Tibial artery (tissue), 4 donors: ENCODE data around the gene SPEM1.

Experiments
- DNase-seq, 2 donors: peaks; one replicate each; pipeline ENCODE4 v3.0.0-alpha.2; 2019
- H3K27ac ChIP-seq, 2 donors: fragments of 200-600 bp; sonication (generic) in 1 of 2; 1 replicate in 1 of 2; 2 replicates in 1 of 2; pipeline ENCODE4 v1.5.1; 2018 to 2019; ENCODE audit warnings: mild to moderate bottlenecking in 1 of 2
- H3K27me3 ChIP-seq, 2 donors: fragments of 200-600 bp; sonication (generic) in 1 of 2; one replicate each; pipeline versions ENCODE4 v1.5.1 to v1.6.0; 2016 to 2019
- H3K36me3 ChIP-seq, 3 donors: fragments of 200-600 bp; sonication (generic) in 2 of 3; one replicate each; pipeline ENCODE4 v1.5.1; 2016 to 2019; ENCODE audit warnings: mild to moderate bottlenecking in 2 of 3
- H3K4me1 ChIP-seq, 4 donors: fragments of 200-600 bp; sonication (generic) in 2 of 4; 1 replicate in 3 of 4; 2 replicates in 1 of 4; pipeline ENCODE4 v1.5.1; 2016 to 2019
- H3K4me3 ChIP-seq, 2 donors: fragments of 200-600 bp; sonication (generic) in 1 of 2; 1 replicate in 1 of 2; 2 replicates in 1 of 2; pipeline ENCODE4 v1.5.1; 2018 to 2019; ENCODE audit warnings: mild to moderate bottlenecking in 2 of 2
- H3K9me3 ChIP-seq, 3 donors: fragments of 200-600 bp; sonication (generic) in 1 of 3; one replicate each; pipeline ENCODE4 v1.5.1; 2016 to 2019
- intact Hi-C: fragments of 100-400 bp; cut with DNase I; formaldehyde crosslinking; loops from one replicate; pipeline ENCODE4 v1.15.0; 2023; ENCODE audit warnings: low total_unique reads
- TF ChIP-seq, protein P1 (sequence below), 2 experiments: fragments of 200-600 bp in 1 of 2; fragments of 450-650 bp in 1 of 2; IDR thresholded peaks; one replicate each; pipeline ENCODE4 v1.5.1; 2017 to 2019; ENCODE audit warnings: antibody characterized with exemption in 2 of 2, mild to moderate bottlenecking in 1 of 2, moderate library complexity in 1 of 2

The SPEM1 gene

DNA sequence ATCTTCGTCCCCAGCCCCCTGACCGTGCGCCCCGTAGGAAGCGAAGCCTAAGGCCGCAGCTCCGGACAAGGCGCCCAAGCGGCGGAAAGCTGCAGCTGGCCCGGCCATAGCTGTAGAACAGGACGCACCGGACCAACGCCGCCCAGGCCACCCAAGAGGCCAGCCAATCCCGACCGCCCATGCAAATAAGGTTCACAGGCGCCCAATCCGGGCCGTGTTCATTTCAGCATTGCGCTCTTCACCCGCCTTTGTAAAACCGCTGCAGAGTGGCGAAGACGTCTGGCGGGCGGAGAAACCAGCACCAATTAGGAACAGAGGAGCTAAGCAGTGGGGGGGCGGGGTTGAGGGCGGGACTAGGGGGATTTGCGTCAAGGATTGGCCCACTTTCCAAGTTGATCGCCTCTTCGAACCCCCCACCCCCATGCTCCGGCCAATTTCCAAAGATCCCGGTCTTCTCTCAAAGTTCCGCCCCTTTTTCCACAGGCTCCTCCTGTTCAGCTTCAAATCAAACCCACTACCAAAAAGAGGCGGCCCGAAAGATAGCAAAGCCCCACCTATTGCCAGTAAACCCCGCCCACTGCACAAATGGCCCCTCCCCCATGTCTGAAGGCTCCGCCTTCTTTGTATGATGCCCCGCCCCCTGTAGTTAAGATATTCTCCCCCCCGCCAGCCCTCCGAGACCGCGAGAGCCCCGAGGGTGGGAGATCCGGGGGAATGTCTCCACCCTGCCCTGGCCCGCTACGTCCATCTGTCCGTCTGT is 16.0 kb upstream of the SPEM1 start, which contains the start of gene TMEM256:
TMEM256 (minus strand) TSS at position 121 of the 760 bp plus-strand sequence; CDS start at position 108, 13 bp downstream.
- intact Hi-C loops = no loop called here
- H3K27me3 ChIP-seq = no peaks in the 10 kb centered on the region
- H3K4me3 ChIP-seq = peak within 1 kb of the TSS; percentile 61 to 74
- H3K4me1 ChIP-seq = peaks cover 0 to 33% (median 24%) of the 10 kb centered on the region in 4 donors
- no peaks in the 10 kb centered on the region for H3K9me3 ChIP-seq
- peak within 1 kb of the TSS; percentile 90 for H3K27ac ChIP-seq
- peak; percentile 99 to 100 for DNase-seq
- TF ChIP-seq, protein P1, sequence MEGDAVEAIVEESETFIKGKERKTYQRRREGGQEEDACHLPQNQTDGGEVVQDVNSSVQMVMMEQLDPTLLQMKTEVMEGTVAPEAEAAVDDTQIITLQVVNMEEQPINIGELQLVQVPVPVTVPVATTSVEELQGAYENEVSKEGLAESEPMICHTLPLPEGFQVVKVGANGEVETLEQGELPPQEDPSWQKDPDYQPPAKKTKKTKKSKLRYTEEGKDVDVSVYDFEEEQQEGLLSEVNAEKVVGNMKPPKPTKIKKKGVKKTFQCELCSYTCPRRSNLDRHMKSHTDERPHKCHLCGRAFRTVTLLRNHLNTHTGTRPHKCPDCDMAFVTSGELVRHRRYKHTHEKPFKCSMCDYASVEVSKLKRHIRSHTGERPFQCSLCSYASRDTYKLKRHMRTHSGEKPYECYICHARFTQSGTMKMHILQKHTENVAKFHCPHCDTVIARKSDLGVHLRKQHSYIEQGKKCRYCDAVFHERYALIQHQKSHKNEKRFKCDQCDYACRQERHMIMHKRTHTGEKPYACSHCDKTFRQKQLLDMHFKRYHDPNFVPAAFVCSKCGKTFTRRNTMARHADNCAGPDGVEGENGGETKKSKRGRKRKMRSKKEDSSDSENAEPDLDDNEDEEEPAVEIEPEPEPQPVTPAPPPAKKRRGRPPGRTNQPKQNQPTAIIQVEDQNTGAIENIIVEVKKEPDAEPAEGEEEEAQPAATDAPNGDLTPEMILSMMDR (IDR thresholded peaks at IDR 0.05) = peak in 1 of 2 experiments; percentile 34
- H3K36me3 ChIP-seq = peaks cover under 1 to 11% (median 2%) of the 10 kb centered on the region in 3 donors

DNA sequence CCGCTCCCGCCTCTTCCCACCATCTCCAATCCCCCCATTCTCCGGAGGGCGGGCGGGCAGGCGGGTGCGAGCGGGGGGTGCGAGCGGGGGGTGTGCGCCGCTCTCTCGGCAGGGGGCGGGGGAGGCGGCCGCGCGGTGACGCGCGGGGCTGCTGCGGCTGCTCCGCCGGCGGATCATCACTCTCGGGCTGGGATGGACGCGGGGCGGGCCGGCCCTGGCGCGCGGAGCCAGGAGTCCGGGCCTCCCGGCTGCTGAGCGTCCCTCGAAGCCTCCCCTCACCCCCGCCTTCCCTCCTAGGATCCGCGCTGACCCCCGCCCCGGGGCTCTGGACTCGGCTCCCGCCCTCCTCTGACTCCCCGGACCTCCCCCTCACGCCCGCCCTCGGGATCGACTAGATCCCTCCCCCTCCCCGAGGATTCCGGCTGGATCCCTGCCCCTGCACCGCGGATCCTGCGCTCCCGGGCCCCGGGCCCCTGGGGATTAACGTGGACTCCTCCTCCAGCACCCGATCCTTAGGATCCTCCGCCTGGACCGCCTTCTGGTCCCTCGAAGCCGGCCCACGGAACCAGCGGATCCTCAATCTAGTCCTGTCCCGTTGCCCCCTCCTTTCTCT is 15.3 kb upstream of the SPEM1 start:
- peak overlapping the region; percentile 88 to 90 for H3K27ac ChIP-seq
- intact Hi-C loops = no loop called here
- DNase-seq = peak in 1 of 2 donors; percentile 84
- TF ChIP-seq, protein P1 (IDR thresholded peaks at IDR 0.05) = no peak
- peaks cover 4 to 18% (median 9%) of the 10 kb centered on the region in 3 donors for H3K36me3 ChIP-seq
- peak overlapping the region; percentile 61 to 74 for H3K4me3 ChIP-seq
- no peaks in the 10 kb centered on the region for H3K9me3 ChIP-seq
- peaks cover 0 to 33% (median 24%) of the 10 kb centered on the region in 4 donors for H3K4me1 ChIP-seq
- no peaks in the 10 kb centered on the region for H3K27me3 ChIP-seq

DNA sequence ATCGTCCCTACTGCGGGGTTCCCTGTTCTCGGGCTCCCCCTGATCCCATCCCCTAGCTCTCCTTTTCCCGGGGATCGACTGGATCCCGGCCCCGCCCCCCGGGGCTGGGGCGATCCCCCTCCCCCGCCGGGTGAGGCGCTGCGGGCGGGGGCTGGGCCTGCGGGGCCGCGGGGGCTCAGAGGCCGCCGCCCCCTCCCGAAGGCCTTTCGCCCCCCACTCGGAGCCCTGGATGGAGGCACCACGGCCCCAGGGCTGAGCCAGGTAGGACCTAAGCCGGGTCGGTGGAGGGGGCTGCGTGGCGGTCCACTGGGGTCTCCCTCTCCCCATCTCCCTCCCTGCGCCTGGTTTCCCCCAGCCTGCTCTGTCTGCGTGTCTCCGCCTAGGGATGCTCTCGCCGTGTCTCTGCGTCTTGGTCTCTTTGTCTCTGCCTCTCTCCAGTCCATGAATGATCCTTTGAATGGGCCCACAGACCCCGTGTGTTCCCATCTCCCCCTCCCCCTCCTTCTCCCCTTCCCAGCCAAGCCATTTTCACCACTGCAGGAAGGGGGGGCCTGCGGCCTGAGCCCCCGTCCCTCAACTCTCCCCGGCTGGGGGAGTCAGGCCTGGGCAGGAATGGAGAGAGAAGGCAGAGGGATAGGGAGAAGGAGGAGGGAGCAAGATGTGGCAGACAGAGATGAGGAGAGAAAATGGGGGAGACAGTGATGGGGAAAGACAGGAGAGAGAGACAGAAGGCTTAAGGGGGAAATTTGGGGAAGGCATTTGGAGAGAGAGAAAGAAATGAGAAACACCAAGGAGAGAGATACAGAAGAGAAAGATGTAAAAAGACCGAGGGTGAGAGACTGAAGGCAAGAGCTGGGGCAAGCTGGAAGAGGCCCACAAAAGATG is 14.5 kb upstream of the SPEM1 start:
- Histone ChIP-seq H3K27ac (peak overlapping the region; percentile 88 to 90), H3K9me3 (no peaks in the 10 kb centered on the region), H3K4me1 (peaks cover 0 to 33% (median 24%) of the 10 kb centered on the region in 4 donors), H3K36me3 (peaks cover 10 to 25% (median 10%) of the 10 kb centered on the region in 3 donors), H3K27me3 (no peaks in the 10 kb centered on the region), H3K4me3 (peak overlapping the region; percentile 61 to 74)
- intact Hi-C loops = no loop called here
- TF ChIP-seq, protein P1 (IDR thresholded peaks at IDR 0.05) = no peak
- DNase-seq = no peak

DNA sequence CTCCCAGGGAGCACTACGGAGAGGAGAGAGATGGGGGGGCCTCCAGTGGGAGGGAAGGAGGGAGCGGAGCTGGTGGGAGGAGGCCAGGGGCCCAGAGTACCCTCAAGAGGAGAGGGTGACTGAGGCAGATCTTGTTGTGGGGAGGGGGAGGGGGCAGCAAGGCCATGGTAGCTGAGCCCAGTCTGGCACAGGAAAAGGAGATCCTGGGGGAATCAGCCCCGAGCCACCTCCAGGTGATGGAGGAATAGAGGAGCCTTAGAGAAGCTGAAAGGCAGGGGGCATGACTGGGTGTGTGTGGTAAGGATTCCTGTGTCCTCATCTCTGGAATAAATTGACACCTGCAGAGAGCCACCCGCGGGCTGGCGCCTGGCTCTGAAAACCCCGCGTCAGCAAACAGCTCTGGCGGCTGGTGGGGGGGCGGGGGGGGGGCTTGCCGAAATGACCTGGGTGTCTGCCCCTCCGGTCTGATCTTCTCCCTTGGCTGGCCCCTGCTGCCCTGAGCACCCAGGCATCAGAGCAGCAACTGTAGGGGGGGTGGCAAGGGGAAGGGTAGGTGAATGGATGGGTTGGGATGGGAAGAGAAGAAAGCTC is 13.8 kb upstream of the SPEM1 start:
- H3K27me3 ChIP-seq = no peaks in the 10 kb centered on the region
- peak overlapping the region; percentile 88 to 90 for H3K27ac ChIP-seq
- DNase-seq = no peak
- no peaks in the 10 kb centered on the region for H3K9me3 ChIP-seq
- H3K4me3 ChIP-seq = peak overlapping the region in 1 of 2 donors; percentile 74
- peaks cover 10 to 30% (median 12%) of the 10 kb centered on the region in 3 donors for H3K36me3 ChIP-seq
- TF ChIP-seq, protein P1 (IDR thresholded peaks at IDR 0.05) = no peak
- intact Hi-C loops = no loop called here
- H3K4me1 ChIP-seq = peaks cover 0 to 33% (median 24%) of the 10 kb centered on the region in 4 donors

DNA sequence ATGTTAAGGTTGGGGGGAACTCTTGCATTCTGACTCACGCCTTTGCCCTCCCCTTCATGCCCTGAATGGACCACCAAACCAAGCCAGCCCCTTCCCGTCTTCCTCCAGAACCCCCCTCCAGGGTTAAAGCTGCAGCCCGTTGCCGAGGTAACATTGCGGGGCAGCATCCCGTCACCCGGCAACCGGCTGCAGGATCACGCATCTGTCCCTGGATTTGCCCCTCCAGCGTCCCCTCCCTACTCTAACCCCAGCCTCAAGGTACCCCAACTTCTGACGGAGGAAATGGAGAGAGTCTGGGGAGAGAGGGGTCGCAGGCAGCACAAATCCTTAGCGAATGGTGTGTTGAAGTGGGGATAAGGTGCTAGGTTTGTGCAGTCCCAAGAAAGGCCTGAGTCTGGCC is 13.0 kb upstream of the SPEM1 start:
- no peak overlapping the region for H3K4me3 ChIP-seq
- H3K27me3 ChIP-seq = no peaks in the 10 kb centered on the region
- no peak overlapping the region for H3K27ac ChIP-seq
- intact Hi-C loops = no loop called here
- no peaks in the 10 kb centered on the region for H3K9me3 ChIP-seq
- TF ChIP-seq, protein P1 (IDR thresholded peaks at IDR 0.05) = no peak
- H3K36me3 ChIP-seq = peaks cover 10 to 30% (median 12%) of the 10 kb centered on the region in 3 donors
- peak in 1 of 2 donors; percentile 61 for DNase-seq
- H3K4me1 ChIP-seq = peaks cover 0 to 27% (median 22%) of the 10 kb centered on the region in 4 donors
